ENCODE results near the gene PER3. TPM values are rescaled to one million over a fixed set of nuclear protein-coding genes. Genes with fewer than 3 reads are reported as not detected.

PER3 gene
- polyA plus RNA-seq, 1 donor from 2014 or later = 0.84 TPM

DNA sequence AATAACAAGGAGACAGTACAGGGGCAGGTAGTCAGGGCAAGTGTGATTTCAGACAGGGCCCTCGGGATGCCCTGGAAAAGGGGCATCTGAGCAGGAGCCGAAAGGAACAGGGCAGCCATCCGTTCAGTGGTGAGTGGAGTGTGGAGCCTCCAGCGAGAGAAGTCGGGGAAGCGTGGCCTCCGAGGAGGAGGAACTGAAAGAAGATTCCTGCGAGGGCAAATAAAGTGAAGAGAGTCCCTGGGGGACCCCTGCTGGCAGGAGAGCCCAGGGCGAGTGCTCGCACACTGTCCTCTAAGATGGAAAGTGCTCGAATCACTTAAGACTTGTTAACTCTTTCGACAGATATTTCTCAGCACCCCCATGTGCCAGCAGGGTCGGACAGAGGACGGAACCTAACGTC is 72.3 kb downstream of the PER3 start:
- Histone ChIP-seq H4K20me1 (ENCODE audit: insufficient read depth) (no peaks in the 10 kb centered on the region), H3K4me3 (ENCODE audit: low read length) (no peak overlapping the region), H3F3A (ENCODE audit: insufficient read depth, low read length, poor library complexity, severe bottlenecking) (no peaks in the 10 kb centered on the region), H2AFZ (ENCODE audit: low read depth, low read length) (no peak overlapping the region), H3K9ac (ENCODE audit: low read length) (no peak overlapping the region), H3K27ac (ENCODE audit: low read length) (no peak overlapping the region), H3K4me2 (ENCODE audit: low read length) (no peak overlapping the region), H3K36me3 (ENCODE audit: insufficient read depth, low read length) (no peaks in the 10 kb centered on the region), H3K27me3 (ENCODE audit: insufficient read depth, low read depth, low read length) (no peaks in the 10 kb centered on the region), H3K9me3 (ENCODE audit: low read length) (no peaks in the 10 kb centered on the region), H3K79me2 (replicated peaks; ENCODE audit: insufficient read depth, low read length) (no peaks in the 10 kb centered on the region), H3K9me2 (ENCODE audit: insufficient read depth, low read length) (no peaks in the 10 kb centered on the region)
- TF ChIP-seq POLR2AphosphoS5 (IDR thresholded peaks at IDR 0.05) = no peak
- no peak for TF ChIP-seq EZH2 (IDR thresholded peaks at IDR 0.05; ENCODE audit: borderline replicate concordance, insufficient read depth, low read length, poor library complexity, severe bottlenecking)
- no peak for TF ChIP-seq EP300 (conservative IDR thresholded peaks at IDR 0.05; ENCODE audit: poor library complexity, severe bottlenecking)
- no peak for TF ChIP-seq RAD21 (conservative IDR thresholded peaks at IDR 0.05)
- TF ChIP-seq, protein P1, sequence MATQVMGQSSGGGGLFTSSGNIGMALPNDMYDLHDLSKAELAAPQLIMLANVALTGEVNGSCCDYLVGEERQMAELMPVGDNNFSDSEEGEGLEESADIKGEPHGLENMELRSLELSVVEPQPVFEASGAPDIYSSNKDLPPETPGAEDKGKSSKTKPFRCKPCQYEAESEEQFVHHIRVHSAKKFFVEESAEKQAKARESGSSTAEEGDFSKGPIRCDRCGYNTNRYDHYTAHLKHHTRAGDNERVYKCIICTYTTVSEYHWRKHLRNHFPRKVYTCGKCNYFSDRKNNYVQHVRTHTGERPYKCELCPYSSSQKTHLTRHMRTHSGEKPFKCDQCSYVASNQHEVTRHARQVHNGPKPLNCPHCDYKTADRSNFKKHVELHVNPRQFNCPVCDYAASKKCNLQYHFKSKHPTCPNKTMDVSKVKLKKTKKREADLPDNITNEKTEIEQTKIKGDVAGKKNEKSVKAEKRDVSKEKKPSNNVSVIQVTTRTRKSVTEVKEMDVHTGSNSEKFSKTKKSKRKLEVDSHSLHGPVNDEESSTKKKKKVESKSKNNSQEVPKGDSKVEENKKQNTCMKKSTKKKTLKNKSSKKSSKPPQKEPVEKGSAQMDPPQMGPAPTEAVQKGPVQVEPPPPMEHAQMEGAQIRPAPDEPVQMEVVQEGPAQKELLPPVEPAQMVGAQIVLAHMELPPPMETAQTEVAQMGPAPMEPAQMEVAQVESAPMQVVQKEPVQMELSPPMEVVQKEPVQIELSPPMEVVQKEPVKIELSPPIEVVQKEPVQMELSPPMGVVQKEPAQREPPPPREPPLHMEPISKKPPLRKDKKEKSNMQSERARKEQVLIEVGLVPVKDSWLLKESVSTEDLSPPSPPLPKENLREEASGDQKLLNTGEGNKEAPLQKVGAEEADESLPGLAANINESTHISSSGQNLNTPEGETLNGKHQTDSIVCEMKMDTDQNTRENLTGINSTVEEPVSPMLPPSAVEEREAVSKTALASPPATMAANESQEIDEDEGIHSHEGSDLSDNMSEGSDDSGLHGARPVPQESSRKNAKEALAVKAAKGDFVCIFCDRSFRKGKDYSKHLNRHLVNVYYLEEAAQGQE (IDR thresholded peaks at IDR 0.05; ENCODE audit: borderline replicate concordance) = no peak
- TF ChIP-seq MXI1 (conservative IDR thresholded peaks at IDR 0.05; ENCODE audit: poor library complexity, severe bottlenecking) = no peak
- no peak for TF ChIP-seq SMC3 (conservative IDR thresholded peaks at IDR 0.05; ENCODE audit: poor library complexity)
- TF ChIP-seq, protein P2, sequence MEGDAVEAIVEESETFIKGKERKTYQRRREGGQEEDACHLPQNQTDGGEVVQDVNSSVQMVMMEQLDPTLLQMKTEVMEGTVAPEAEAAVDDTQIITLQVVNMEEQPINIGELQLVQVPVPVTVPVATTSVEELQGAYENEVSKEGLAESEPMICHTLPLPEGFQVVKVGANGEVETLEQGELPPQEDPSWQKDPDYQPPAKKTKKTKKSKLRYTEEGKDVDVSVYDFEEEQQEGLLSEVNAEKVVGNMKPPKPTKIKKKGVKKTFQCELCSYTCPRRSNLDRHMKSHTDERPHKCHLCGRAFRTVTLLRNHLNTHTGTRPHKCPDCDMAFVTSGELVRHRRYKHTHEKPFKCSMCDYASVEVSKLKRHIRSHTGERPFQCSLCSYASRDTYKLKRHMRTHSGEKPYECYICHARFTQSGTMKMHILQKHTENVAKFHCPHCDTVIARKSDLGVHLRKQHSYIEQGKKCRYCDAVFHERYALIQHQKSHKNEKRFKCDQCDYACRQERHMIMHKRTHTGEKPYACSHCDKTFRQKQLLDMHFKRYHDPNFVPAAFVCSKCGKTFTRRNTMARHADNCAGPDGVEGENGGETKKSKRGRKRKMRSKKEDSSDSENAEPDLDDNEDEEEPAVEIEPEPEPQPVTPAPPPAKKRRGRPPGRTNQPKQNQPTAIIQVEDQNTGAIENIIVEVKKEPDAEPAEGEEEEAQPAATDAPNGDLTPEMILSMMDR (IDR thresholded peaks at IDR 0.05; ENCODE audit: poor library complexity, severe bottlenecking) = no peak
- no peak for TF ChIP-seq TAF1 (IDR thresholded peaks at IDR 0.05; ENCODE audit: low read depth)

- Histone ChIP-seq H3K36me3 (ENCODE audit: insufficient read depth, low read length) (no peaks in the 10 kb centered on the region), H3K9ac (ENCODE audit: low read length) (no peak overlapping the region), H4K20me1 (ENCODE audit: insufficient read depth) (no peaks in the 10 kb centered on the region), H3K9me2 (ENCODE audit: insufficient read depth, low read length) (no peaks in the 10 kb centered on the region), H3K27ac (ENCODE audit: low read length) (no peak overlapping the region), H3K9me3 (ENCODE audit: low read length) (no peaks in the 10 kb centered on the region), H3K4me2 (ENCODE audit: low read length) (no peak overlapping the region), H3F3A (ENCODE audit: insufficient read depth, low read length, poor library complexity, severe bottlenecking) (no peaks in the 10 kb centered on the region), H2AFZ (ENCODE audit: low read depth, low read length) (no peak overlapping the region), H3K4me3 (ENCODE audit: low read length) (no peak overlapping the region), H3K79me2 (replicated peaks; ENCODE audit: insufficient read depth, low read length) (no peaks in the 10 kb centered on the region), H3K27me3 (ENCODE audit: insufficient read depth, low read depth, low read length) (no peaks in the 10 kb centered on the region)
- TF ChIP-seq POLR2AphosphoS5 (IDR thresholded peaks at IDR 0.05) (no peak), EP300 (conservative IDR thresholded peaks at IDR 0.05; ENCODE audit: poor library complexity, severe bottlenecking) (no peak), EZH2 (IDR thresholded peaks at IDR 0.05; ENCODE audit: borderline replicate concordance, insufficient read depth, low read length, poor library complexity, severe bottlenecking) (no peak), SMC3 (conservative IDR thresholded peaks at IDR 0.05; ENCODE audit: poor library complexity) (no peak), MXI1 (conservative IDR thresholded peaks at IDR 0.05; ENCODE audit: poor library complexity, severe bottlenecking) (no peak), RAD21 (conservative IDR thresholded peaks at IDR 0.05) (no peak), TAF1 (IDR thresholded peaks at IDR 0.05; ENCODE audit: low read depth) (no peak)
- TF ChIP-seq, protein P2 (IDR thresholded peaks at IDR 0.05; ENCODE audit: poor library complexity, severe bottlenecking) = no peak
- TF ChIP-seq, protein P1 (IDR thresholded peaks at IDR 0.05; ENCODE audit: borderline replicate concordance) = no peak
Observed at GRCh38 chr1:7857000-7857399, 72.9 kb downstream of the PER3 start.

Measured in neural cell (in vitro differentiated cells).